Stimulated activated CD8-positive, alpha-beta memory T cell treated with anti-CD3 and anti-CD28 coated beads, Interleukin-15, amount 100 ng/mL, for 4 hours (primary cell): ENCODE data around the gene PIGK.
"Not testable (repeated sequence)": the region's sequence is repeated elsewhere in the genome, so short reads cannot be mapped to it uniquely, and the experiment has no call there.

Experiments used
- DNase-seq, 2 donors: peaks; one replicate each; pipeline ENCODE4 v3.0.0-alpha.2; 2020; ENCODE audit warnings: low read depth in 2 of 2

The PIGK gene

DNA sequence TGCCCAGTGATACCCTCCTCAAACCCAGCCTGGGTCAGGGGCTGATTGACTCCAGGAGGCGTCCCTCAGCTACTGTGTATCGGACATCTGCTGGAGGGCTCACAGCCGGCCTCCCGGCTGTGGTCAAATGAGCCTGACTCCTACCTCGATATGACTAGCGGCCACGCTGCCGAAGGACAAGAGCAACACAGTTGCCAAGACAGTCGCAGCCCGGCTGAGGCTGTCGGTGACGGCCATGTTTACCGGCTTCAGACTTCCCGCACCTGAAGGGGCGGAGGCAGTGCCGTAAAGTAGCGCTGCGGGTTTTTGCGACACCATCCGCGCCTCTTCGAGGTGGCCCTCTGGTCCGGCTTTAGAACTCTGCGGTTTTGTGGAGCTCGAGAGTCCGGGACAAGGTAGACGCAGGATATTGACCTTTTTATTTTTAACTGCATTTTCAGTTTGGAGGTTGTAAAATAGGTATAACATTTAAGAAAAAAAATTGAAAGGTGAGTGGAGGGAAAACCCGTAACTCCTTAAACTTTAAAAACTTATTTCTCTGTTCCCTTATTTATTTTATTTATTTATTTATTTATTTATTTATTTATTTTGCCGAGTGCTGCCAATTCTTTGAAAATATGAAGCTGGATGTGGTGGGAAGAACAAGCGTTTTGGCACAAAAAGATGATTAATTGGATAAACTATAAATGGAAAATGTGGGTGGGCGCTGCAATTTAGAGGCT lies at the start of gene PIGK:
Gene PIGK (minus strand): TSS at position 265 of the 722 bp plus-strand sequence. CDS start 28 bp downstream, at position 237.
- DNase-seq: peak; percentile 70 to 75

DNA sequence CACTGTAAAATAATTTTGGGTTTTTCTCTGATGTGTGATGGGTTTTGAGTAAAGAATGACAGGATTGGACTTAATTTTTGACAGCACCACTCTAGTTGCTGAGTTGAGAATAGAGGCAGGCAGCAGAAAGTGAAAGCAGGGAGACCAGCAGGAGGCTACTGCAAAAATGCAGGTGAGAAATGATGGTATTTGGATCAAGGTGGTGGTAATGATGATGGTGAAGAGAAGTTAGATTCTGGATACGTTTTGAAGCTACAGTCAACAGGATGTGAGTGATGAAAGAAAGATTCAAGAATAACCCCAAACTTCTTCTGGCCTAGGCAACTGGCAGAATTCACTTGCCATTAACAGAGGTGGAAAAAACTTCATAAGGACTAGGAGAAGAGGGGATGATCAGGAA lies 47.8 kb upstream of the PIGK start:
- DNase-seq: no peak

- no peak for DNase-seq
These were observed 46.0 kb upstream of the PIGK start for GRCh38 chr1:77265180-77265579.

- no peak for DNase-seq
These were observed 44.5 kb upstream of the PIGK start for GRCh38 chr1:77263708-77264107.

DNA sequence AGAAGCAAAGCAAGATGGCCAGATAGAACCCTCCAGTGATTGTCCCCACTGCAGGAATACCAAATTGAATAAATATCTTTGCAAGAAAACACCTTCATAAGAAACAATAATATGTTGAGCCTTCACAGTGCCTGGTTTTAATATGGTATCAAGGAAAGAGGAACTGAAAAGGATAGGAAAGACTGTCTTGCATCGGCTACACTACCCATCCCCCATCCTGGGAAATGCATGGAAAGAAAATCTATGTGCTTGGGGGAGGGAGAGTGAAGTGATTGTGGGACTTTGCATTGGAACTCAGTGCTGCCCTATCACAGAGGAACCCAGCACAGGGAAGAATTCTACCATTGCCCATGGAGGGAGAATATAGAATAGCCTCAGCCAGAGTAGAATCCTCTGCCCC lies 34.0 kb upstream of the PIGK start:
- DNase-seq: no peak

- DNase-seq: no peak
These were observed 30.9 kb upstream of the PIGK start for GRCh38 chr1:77250126-77250525.

GRCh38 chr1:77245830-77246229 lies 26.6 kb upstream of the PIGK start:
- no peak for DNase-seq

DNA sequence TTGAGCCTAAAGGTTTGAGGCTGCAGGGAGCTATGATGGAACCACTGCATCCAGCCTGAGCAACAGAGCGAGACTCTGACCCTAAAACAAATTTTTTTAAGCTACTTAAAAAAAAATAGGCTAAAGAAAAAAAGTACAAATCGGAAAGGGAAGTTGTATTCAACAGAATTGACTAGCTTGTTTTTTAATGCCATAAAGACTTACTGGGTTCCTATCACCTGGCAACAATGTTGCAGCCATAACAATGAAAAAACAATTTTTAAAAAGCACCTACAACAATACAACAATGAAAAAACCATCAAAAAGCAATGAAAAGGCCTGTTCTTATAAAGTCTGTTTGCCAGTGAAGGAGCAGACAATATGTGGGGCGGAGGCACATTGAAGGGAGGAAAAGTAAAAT lies 20.1 kb upstream of the PIGK start:
- no peak for DNase-seq

DNA sequence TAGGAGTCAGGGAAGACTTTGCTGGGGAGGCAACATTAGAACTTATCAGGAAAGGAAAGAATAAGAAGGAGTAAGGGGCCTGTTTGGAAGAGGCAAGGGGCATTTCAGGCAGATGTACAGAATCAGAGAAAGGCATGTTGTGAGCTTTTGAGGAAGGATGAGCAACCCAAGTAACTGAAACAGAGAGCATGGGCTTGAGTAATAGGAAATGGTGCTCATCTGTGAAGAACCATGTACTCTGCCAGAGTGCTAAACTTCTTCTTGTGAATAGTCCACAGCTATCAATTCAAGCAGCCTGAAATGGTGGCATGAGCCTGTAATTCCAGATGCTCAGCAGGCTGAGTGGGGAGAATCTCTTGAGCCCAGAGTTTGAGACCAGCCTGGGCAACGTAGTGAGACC lies 19.2 kb upstream of the PIGK start:
- DNase-seq: no peak

GRCh38 chr1:77234943-77235342 lies 15.7 kb upstream of the PIGK start:
- no peak for DNase-seq

GRCh38 chr1:77234096-77234495 lies 14.9 kb upstream of the PIGK start:
- DNase-seq: no peak

DNA sequence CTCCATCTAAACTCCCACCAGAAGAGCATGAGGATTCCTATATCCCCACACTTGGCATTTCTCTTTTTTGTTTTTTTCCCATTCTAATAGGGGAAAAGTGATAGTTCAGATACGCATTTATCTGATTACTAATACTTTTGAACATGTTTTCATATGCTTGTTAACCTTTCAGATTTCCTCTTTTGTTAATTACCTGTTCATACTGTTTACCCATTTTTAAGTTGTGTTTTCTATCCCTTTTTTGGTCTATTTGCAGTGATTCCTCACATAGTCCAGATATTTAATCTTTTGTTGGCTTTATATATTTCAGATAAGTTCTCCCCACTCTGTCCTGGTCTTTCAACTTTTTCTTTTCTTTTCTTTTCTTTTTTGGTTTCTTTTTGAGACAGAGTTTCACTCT lies 13.6 kb upstream of the PIGK start:
- DNase-seq: no peak

- DNase-seq: no peak
These were observed 10.8 kb upstream of the PIGK start for GRCh38 chr1:77230051-77230450.

- DNase-seq: no peak
These were observed 9.6 kb upstream of the PIGK start for GRCh38 chr1:77228836-77229235.

DNA sequence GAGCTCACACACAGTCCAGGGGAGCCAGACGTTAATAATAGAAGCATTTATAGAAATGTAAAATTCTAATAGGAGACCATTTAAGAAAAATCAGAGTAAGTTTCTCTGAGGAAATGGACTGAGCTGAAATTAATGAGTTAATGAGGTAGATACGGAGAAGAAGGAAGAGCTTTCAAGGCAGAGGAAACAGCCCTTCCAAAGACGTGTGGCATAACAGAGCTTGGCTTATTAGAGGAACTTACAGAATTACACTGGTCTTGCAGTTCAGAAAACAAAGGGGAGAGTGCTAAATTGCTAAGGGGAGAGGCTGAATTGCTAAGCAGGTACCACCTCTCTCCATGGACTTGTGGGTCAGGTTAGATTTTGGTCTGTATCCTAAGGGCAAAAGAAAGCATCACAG lies 8.2 kb upstream of the PIGK start:
- DNase-seq: no peak

DNA sequence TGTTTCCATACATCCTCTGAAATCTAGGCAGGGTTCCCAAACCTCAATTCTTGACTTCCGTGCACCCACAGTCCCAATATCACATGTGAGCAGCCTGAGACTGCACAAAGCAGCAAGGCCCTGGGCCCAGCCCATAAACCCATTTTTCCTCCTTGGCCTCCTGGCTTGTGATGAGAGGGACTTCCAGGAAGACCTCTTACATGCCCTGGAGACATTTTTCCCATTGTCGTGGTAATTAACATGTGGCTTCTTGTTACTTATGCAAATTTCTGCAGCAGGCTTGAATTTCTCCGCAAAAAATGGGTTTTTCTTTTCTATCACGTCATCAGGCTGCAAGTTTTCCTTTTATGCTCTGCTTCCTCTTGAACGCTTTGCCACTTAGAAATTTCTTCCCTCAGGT lies 3.3 kb upstream of the PIGK start:
- DNase-seq: no peak

GRCh38 chr1:77220687-77221463 lies 1.6 kb upstream of the PIGK start:
- no peak for DNase-seq

GRCh38 chr1:77218477-77219165 lies 609 bp downstream of the PIGK start:
- DNase-seq: no peak

GRCh38 chr1:77204043-77204442 lies 15.2 kb downstream of the PIGK start:
- DNase-seq: not testable (repeated sequence)

DNA sequence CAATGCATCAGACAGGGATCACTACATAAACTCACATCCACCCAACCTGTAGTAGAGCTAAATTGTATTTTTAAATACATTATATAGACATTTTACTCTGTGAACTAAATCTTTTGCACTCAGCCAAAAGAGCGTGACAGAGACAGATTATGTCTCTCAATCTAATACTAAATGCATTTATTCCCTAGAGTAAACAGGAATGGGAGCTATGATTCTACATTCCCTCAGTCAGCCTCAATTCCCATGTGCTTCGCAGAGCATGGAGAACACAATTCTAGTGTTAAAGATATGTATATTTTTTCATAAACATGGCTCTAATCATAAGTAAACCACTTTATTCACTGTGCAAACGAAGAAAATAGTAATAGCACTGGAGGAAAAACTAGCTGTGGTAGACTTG lies 16.5 kb downstream of the PIGK start:
- DNase-seq: no peak

- no peak for DNase-seq
These were observed 18.4 kb downstream of the PIGK start for GRCh38 chr1:77200806-77201205.

- no peak for DNase-seq
These were observed 18.9 kb downstream of the PIGK start for GRCh38 chr1:77200293-77200692.

- no peak for DNase-seq
These were observed 21.9 kb downstream of the PIGK start for GRCh38 chr1:77197351-77197750.
